Measurements from ENCODE around the gene WDR17.

DNA sequence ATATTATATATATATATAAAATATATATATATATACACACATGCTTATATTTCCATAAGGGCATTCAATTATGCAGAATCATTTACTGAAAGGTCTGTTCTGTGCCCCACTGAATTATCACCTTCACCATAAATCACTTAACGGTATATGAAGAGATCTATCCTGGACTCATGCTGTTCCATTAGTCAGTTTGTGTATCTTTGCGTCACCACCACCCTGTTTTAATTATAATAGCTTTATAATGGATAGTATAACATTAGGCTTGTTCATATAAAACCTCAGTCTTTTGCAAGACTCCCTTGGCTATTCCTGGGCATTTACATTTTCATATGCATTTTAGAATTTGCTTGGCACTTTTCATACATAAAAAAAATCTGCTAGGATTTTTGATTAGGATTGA lies 19.1 kb downstream of the WDR17 start:
- TF ChIP-seq POLR2AphosphoS5 (IDR thresholded peaks at IDR 0.05), result no peak
- TF ChIP-seq, protein P1, sequence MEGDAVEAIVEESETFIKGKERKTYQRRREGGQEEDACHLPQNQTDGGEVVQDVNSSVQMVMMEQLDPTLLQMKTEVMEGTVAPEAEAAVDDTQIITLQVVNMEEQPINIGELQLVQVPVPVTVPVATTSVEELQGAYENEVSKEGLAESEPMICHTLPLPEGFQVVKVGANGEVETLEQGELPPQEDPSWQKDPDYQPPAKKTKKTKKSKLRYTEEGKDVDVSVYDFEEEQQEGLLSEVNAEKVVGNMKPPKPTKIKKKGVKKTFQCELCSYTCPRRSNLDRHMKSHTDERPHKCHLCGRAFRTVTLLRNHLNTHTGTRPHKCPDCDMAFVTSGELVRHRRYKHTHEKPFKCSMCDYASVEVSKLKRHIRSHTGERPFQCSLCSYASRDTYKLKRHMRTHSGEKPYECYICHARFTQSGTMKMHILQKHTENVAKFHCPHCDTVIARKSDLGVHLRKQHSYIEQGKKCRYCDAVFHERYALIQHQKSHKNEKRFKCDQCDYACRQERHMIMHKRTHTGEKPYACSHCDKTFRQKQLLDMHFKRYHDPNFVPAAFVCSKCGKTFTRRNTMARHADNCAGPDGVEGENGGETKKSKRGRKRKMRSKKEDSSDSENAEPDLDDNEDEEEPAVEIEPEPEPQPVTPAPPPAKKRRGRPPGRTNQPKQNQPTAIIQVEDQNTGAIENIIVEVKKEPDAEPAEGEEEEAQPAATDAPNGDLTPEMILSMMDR (IDR thresholded peaks at IDR 0.05), result no peak

All from gastroesophageal sphincter (tissue), 3 donors.